Measurements from ENCODE around the gene FTHL17.

FTHL17 gene

GRCh38 chrX:31112226-31112999 is 40.6 kb upstream of the FTHL17 start:
- no peak for TF ChIP-seq TAF1 (IDR thresholded peaks at IDR 0.05; ENCODE audit: borderline replicate concordance, insufficient read depth, low read length)
- TF ChIP-seq FOXP2 (optimal IDR thresholded peaks at IDR 0.05; ENCODE audit: borderline replicate concordance, extremely low read depth, extremely low read length, insufficient read depth): no peak
- no peak for TF ChIP-seq SIN3A (IDR thresholded peaks at IDR 0.05; ENCODE audit: borderline replicate concordance, insufficient read depth, low read length)
- TF ChIP-seq POLR2AphosphoS5 (IDR thresholded peaks at IDR 0.05; ENCODE audit: low read depth, low read length): no peak
- TF ChIP-seq REST (IDR thresholded peaks at IDR 0.05; ENCODE audit: insufficient read depth in 1 of 2, low read depth in 2 of 2, low read length in 2 of 2): no peak

DNA sequence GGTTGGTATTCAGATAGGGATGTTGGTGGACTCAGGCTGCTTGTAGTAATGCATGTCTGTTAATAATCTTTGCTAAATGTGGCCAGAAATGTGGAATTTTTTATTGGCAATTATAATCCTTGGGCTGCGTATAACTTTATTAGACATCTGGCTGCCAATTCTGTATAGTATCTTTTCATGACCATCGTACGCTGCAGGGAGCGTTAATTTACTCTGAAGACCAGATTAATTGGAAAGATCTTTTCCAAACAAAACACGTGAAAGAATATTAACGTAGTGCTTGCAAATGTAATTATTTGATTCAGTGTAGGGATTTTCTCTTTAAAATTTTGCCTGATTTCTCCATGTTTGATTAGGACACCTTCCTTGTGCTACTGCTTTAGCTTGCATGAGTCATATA is 38.8 kb upstream of the FTHL17 start:
- TF ChIP-seq SIN3A (IDR thresholded peaks at IDR 0.05; ENCODE audit: borderline replicate concordance, insufficient read depth, low read length) (no peak), TAF1 (IDR thresholded peaks at IDR 0.05; ENCODE audit: borderline replicate concordance, insufficient read depth, low read length) (no peak), POLR2AphosphoS5 (IDR thresholded peaks at IDR 0.05; ENCODE audit: low read depth, low read length) (no peak), REST (IDR thresholded peaks at IDR 0.05; ENCODE audit: insufficient read depth in 1 of 2, low read depth in 2 of 2, low read length in 2 of 2) (no peak), FOXP2 (optimal IDR thresholded peaks at IDR 0.05; ENCODE audit: borderline replicate concordance, extremely low read depth, extremely low read length, insufficient read depth) (no peak)

- TF ChIP-seq REST (IDR thresholded peaks at IDR 0.05; ENCODE audit: insufficient read depth in 1 of 2, low read depth in 2 of 2, low read length in 2 of 2) (no peak), FOXP2 (optimal IDR thresholded peaks at IDR 0.05; ENCODE audit: borderline replicate concordance, extremely low read depth, extremely low read length, insufficient read depth) (no peak), TAF1 (IDR thresholded peaks at IDR 0.05; ENCODE audit: borderline replicate concordance, insufficient read depth, low read length) (no peak), POLR2AphosphoS5 (IDR thresholded peaks at IDR 0.05; ENCODE audit: low read depth, low read length) (no peak), SIN3A (IDR thresholded peaks at IDR 0.05; ENCODE audit: borderline replicate concordance, insufficient read depth, low read length) (no peak)
Measured at GRCh38 chrX:31099536-31100090, 27.8 kb upstream of the FTHL17 start.

- TF ChIP-seq POLR2AphosphoS5 (IDR thresholded peaks at IDR 0.05; ENCODE audit: low read depth, low read length): no peak
- TF ChIP-seq SIN3A (IDR thresholded peaks at IDR 0.05; ENCODE audit: borderline replicate concordance, insufficient read depth, low read length): no peak
- TF ChIP-seq REST (IDR thresholded peaks at IDR 0.05; ENCODE audit: insufficient read depth in 1 of 2, low read depth in 2 of 2, low read length in 2 of 2): no peak
- no peak for TF ChIP-seq FOXP2 (optimal IDR thresholded peaks at IDR 0.05; ENCODE audit: borderline replicate concordance, extremely low read depth, extremely low read length, insufficient read depth)
- TF ChIP-seq TAF1 (IDR thresholded peaks at IDR 0.05; ENCODE audit: borderline replicate concordance, insufficient read depth, low read length): no peak
Measured at GRCh38 chrX:31098079-31098478, 26.2 kb upstream of the FTHL17 start.
